ENCODE measurements around the gene LGALSL. TPM values are rescaled to one million over a fixed set of nuclear protein-coding genes. Genes with fewer than 3 reads are reported as not detected.

The LGALSL gene
- 10 to 100 TPM; 30.7 to 40.9 (median 37.6) TPM for total RNA-seq
- long read RNA-seq, donor 1, transcript LGALSL-201 (5 exons, 3,926 nt): major isoform, 38 of 40 reads
- long read RNA-seq, donor 1, partial matches to known transcripts: 0 of 40 reads
- long read RNA-seq, donor 1, other reads (novel, unspliced or antisense): 2 of 40 reads
- long read RNA-seq, donor 2, partial matches to known transcripts: 0 of 3 reads
- long read RNA-seq, donor 2, other reads (novel, unspliced or antisense): 1 of 3 reads

GRCh38 chr2:64453770-64454385, at the start of gene LGALSL:
TSS of gene LGALSL (plus strand) at chr2:64454162. CDS start at chr2:64454546, 384 bp downstream.
- peak; percentile 90 for ATAC-seq
- H3K4me3 ChIP-seq: peak within 1 kb of the TSS; percentile 64
- DNase-seq: peak; percentile 87 to 95 (median 91)
- no peaks in the 10 kb centered on the region for H3K4me1 ChIP-seq (ENCODE audit: low read depth)
- intact Hi-C loops (cut with DNase I, micrococcal nuclease): loop anchor here in 1 of 2 donors (10.0 kb wide), 1 partner anchor 49 kb away; no protein-coding TSS in a partner anchor
- H3K9me3 ChIP-seq: no peaks in the 10 kb centered on the region
- TF ChIP-seq CTCF (IDR thresholded peaks at IDR 0.05): no peak
- no peaks in the 10 kb centered on the region for H3K36me3 ChIP-seq (ENCODE audit: low read depth)

GRCh38 chr2:64404743-64405142, 49.2 kb upstream of the LGALSL start:
- ATAC-seq: peak; percentile 66
- TF ChIP-seq CTCF (IDR thresholded peaks at IDR 0.05): no peak
- no peaks in the 10 kb centered on the region for H3K9me3 ChIP-seq
- intact Hi-C loops (cut with DNase I, micrococcal nuclease): loop anchor here in 1 of 2 donors (10.0 kb wide), 1 partner anchor 50 kb away; the partner anchor contains the start of gene LGALSL
- H3K4me3 ChIP-seq: no peak overlapping the region
- peak; percentile 75 to 94 (median 84) for DNase-seq
- no peaks in the 10 kb centered on the region for H3K36me3 ChIP-seq (ENCODE audit: low read depth)
- H3K4me1 ChIP-seq (ENCODE audit: low read depth): peaks cover 70% of the 10 kb centered on the region

GRCh38 chr2:64405581-64406406, 48.2 kb upstream of the LGALSL start:
- H3K9me3 ChIP-seq: no peaks in the 10 kb centered on the region
- DNase-seq (peak in 2 of 3 donors; percentile 41 to 57), ATAC-seq (peak; percentile 37)
- no peaks in the 10 kb centered on the region for H3K36me3 ChIP-seq (ENCODE audit: low read depth)
- intact Hi-C loops (cut with DNase I, micrococcal nuclease): loop anchor here in 1 of 2 donors (10.0 kb wide), 1 partner anchor 49 kb away; the partner anchor contains the start of gene LGALSL
- TF ChIP-seq CTCF (IDR thresholded peaks at IDR 0.05): no peak
- H3K4me3 ChIP-seq: no peak overlapping the region
- H3K4me1 ChIP-seq (ENCODE audit: low read depth): peaks cover 59% of the 10 kb centered on the region

GRCh38 chr2:64406407-64406774, 47.6 kb upstream of the LGALSL start:
- Histone ChIP-seq H3K4me3 (no peak overlapping the region), H3K36me3 (ENCODE audit: low read depth) (no peaks in the 10 kb centered on the region), H3K9me3 (no peaks in the 10 kb centered on the region), H3K4me1 (ENCODE audit: low read depth) (peaks cover 53% of the 10 kb centered on the region)
- DNase-seq: peak; percentile 90 to 97 (median 90)
- no peak for TF ChIP-seq CTCF (IDR thresholded peaks at IDR 0.05)
- ATAC-seq: peak; percentile 86
- intact Hi-C loops (cut with DNase I, micrococcal nuclease): loop anchor here in 1 of 2 donors (10.0 kb wide), 1 partner anchor 48 kb away; the partner anchor contains the start of gene LGALSL

GRCh38 chr2:64408031-64408430, 45.9 kb upstream of the LGALSL start:
- Histone ChIP-seq H3K4me3 (no peak overlapping the region), H3K4me1 (ENCODE audit: low read depth) (peaks cover 42% of the 10 kb centered on the region), H3K9me3 (no peaks in the 10 kb centered on the region), H3K36me3 (ENCODE audit: low read depth) (no peaks in the 10 kb centered on the region)
- TF ChIP-seq CTCF (IDR thresholded peaks at IDR 0.05): no peak
- DNase-seq (no peak), ATAC-seq (no peak)
- intact Hi-C loops (cut with DNase I, micrococcal nuclease): loop anchor here in 1 of 2 donors (10.0 kb wide), 1 partner anchor 47 kb away; the partner anchor contains the start of gene LGALSL

All from mucosa of descending colon (tissue), 3 donors.